H9 (cell line): ENCODE results near the gene CMPK2. TPM values are rescaled to one million over a fixed set of nuclear protein-coding genes. Genes with fewer than 3 reads are reported as not detected.

Experiments used
- DNase-seq: peaks from one replicate; pipeline ENCODE4 v3.0.0-alpha.2; 2017
- H2AFZ ChIP-seq: one replicate; pipeline ENCODE4 v1.6.1; 2013; ENCODE audit warnings: mild to moderate bottlenecking, low read length, control low read depth, moderate library complexity
- H2AK5ac ChIP-seq: 2 replicates; pipeline ENCODE4 v1.6.1; 2013; ENCODE audit warnings: low read length, control low read depth, mixed read lengths; ENCODE audit not compliant: insufficient read length
- H2BK120ac ChIP-seq: one replicate; pipeline ENCODE4 v1.6.1; 2013; ENCODE audit warnings: low read depth, mild to moderate bottlenecking, low read length, control low read depth, inconsistent platforms; ENCODE audit not compliant: poor library complexity, severe bottlenecking
- H2BK12ac ChIP-seq: 2 replicates; pipeline ENCODE4 v1.6.1; 2013; ENCODE audit warnings: low read length, control low read depth, mixed read lengths, low read depth; ENCODE audit not compliant: insufficient read length
- H2BK15ac ChIP-seq: 2 replicates; pipeline ENCODE4 v1.6.1; 2013; ENCODE audit warnings: low read depth, low read length, control low read depth
- H2BK20ac ChIP-seq: one replicate; pipeline ENCODE4 v1.6.1; 2013; ENCODE audit warnings: low read depth, mild to moderate bottlenecking, low read length, control low read depth, inconsistent platforms; ENCODE audit not compliant: poor library complexity, severe bottlenecking
- H2BK5ac ChIP-seq: 2 replicates; pipeline ENCODE4 v1.6.1; 2013; ENCODE audit warnings: low read length, control low read depth, mixed read lengths; ENCODE audit not compliant: insufficient read length
- H3K14ac ChIP-seq: 2 replicates; pipeline ENCODE4 v1.6.1; 2013; ENCODE audit warnings: low read length, control low read depth; ENCODE audit not compliant: insufficient read depth
- H3K18ac ChIP-seq: 2 replicates; pipeline ENCODE4 v1.6.1; 2013; ENCODE audit warnings: low read depth, mild to moderate bottlenecking, mixed read lengths, low read length, control low read depth; ENCODE audit not compliant: insufficient read length
- H3K23ac ChIP-seq: 2 replicates; pipeline ENCODE4 v1.6.1; 2013; ENCODE audit warnings: low read length, control low read depth, mixed read lengths, low read depth; ENCODE audit not compliant: insufficient read length
- H3K23me2 ChIP-seq: 2 replicates; pipeline ENCODE4 v1.6.1; 2013; ENCODE audit warnings: low read depth, mild to moderate bottlenecking, mixed read lengths, low read length, control low read depth; ENCODE audit not compliant: insufficient read length, poor library complexity, severe bottlenecking
- H3K27ac ChIP-seq: 2 replicates; pipeline ENCODE4 v1.5.1; 2013; ENCODE audit warnings: low read length, control low read depth, mixed read lengths, low read depth; ENCODE audit not compliant: insufficient read length
- H3K27me3 ChIP-seq: 2 replicates; pipeline ENCODE4 v1.6.1; 2013; ENCODE audit warnings: low read length, control low read depth, inconsistent platforms; ENCODE audit not compliant: insufficient read depth
- H3K4ac ChIP-seq: 2 replicates; pipeline ENCODE4 v1.6.1; 2013; ENCODE audit warnings: low read depth, mild to moderate bottlenecking, control low read depth, inconsistent platforms, low read length, moderate library complexity
- H3K4me1 ChIP-seq: 2 replicates; pipeline ENCODE4 v1.6.1; 2013; ENCODE audit warnings: low read length, control low read depth, inconsistent platforms; ENCODE audit not compliant: insufficient read depth
- H3K4me2 ChIP-seq: 2 replicates; pipeline ENCODE4 v1.6.1; 2013; ENCODE audit warnings: low read length, control low read depth, mixed read lengths; ENCODE audit not compliant: insufficient read length, insufficient read depth
- H3K56ac ChIP-seq: 2 replicates; pipeline ENCODE4 v1.6.1; 2013; ENCODE audit warnings: low read depth, mild to moderate bottlenecking, mixed read lengths, low read length, control low read depth; ENCODE audit not compliant: insufficient read length
- H3K79me1 ChIP-seq: 2 replicates; pipeline ENCODE4 v1.6.1; 2013; ENCODE audit warnings: low read depth, mild to moderate bottlenecking, moderate library complexity, low read length, control low read depth, inconsistent platforms; ENCODE audit not compliant: insufficient read depth, poor library complexity, severe bottlenecking
- H3K79me2 ChIP-seq: 2 replicates; pipeline ENCODE4 v1.6.1; 2013; ENCODE audit warnings: low read length, control low read depth, inconsistent platforms; ENCODE audit not compliant: insufficient read depth
- H3K9ac ChIP-seq: 2 replicates; pipeline ENCODE4 v1.6.1; 2013; ENCODE audit warnings: low read length, control low read depth, mixed read lengths; ENCODE audit not compliant: insufficient read length; ENCODE audit errors: extremely low read depth
- H3K9me3 ChIP-seq: one replicate; pipeline ENCODE4 v1.6.1; 2013; ENCODE audit warnings: low read depth, low read length, inconsistent platforms; ENCODE audit not compliant: control insufficient read depth
- H3T11ph ChIP-seq: one replicate; pipeline ENCODE4 v1.6.1; 2013; ENCODE audit warnings: mild to moderate bottlenecking, low read length, control low read depth, inconsistent platforms
- H4K20me1 ChIP-seq: one replicate; pipeline ENCODE4 v1.6.1; 2013; ENCODE audit not compliant: control insufficient read depth, insufficient read length, insufficient read depth
- H4K5ac ChIP-seq: 2 replicates; pipeline ENCODE4 v1.6.1; 2013; ENCODE audit warnings: low read depth, mild to moderate bottlenecking, mixed read lengths, low read length, control low read depth; ENCODE audit not compliant: insufficient read length
- H4K8ac ChIP-seq: replicated peaks from 2 replicates; pipeline ENCODE4 v1.6.1; 2013; ENCODE audit warnings: low read length, control low read depth, mixed read lengths, low read depth; ENCODE audit not compliant: insufficient read length
- H4K91ac ChIP-seq: 2 replicates; pipeline ENCODE4 v1.6.1; 2013; ENCODE audit warnings: low read depth, mild to moderate bottlenecking, moderate library complexity, mixed read lengths, low read length, control low read depth; ENCODE audit not compliant: insufficient read length
- H3K27ac Mint-ChIP-seq, 3 experiments: 2 replicates in 2 of 3; 3 replicates in 1 of 3; pipeline ENCODE4 v1.8.0; 2020 to 2021; ENCODE audit warnings: mixed read lengths in 3 of 3, mild to moderate bottlenecking in 1 of 3, moderate library complexity in 1 of 3
- H3K27me3 Mint-ChIP-seq: 2 replicates; pipeline ENCODE4 v1.8.0; 2021; ENCODE audit warnings: low read depth, mild to moderate bottlenecking, moderate library complexity, mixed read lengths
- H3K36me3 Mint-ChIP-seq, 3 experiments: 2 replicates in 2 of 3; 3 replicates in 1 of 3; pipeline ENCODE4 v1.8.0; 2020 to 2021; ENCODE audit warnings: low read depth in 3 of 3, mixed read lengths in 3 of 3; ENCODE audit not compliant: insufficient read depth in 1 of 3
- H3K4me1 Mint-ChIP-seq, 2 experiments: 2 replicates each; pipeline ENCODE4 v1.8.0; 2020; ENCODE audit warnings: mixed read lengths in 2 of 2
- H3K4me3 Mint-ChIP-seq, 2 experiments: 2 replicates in 1 of 2; 3 replicates in 1 of 2; pipeline ENCODE4 v1.8.0; 2020 to 2021; ENCODE audit warnings: mild to moderate bottlenecking in 2 of 2, mixed read lengths in 2 of 2, moderate library complexity in 1 of 2
- H3K9me3 Mint-ChIP-seq, 2 experiments: 2 replicates in 1 of 2; 3 replicates in 1 of 2; pipeline ENCODE4 v1.8.0; 2020; ENCODE audit warnings: mild to moderate bottlenecking in 2 of 2, mixed read lengths in 2 of 2, moderate library complexity in 1 of 2
- CTCF ChIP-seq: fragments of 200-600 bp; sonication (generic); conservative IDR thresholded peaks from 3 replicates; pipeline ENCODE4 v1.8.0; 2021; ENCODE audit warnings: antibody characterized with exemption, mild to moderate bottlenecking
- WGBS: extraction: QIAGEN DNeasy Blood & Tissue Kit; methylation state at CpG from one replicate; pipeline ENCODE4 v1.1.7; 2013; ENCODE audit warnings: missing lambda C conversion rate, low lambda C conversion rate, mixed read lengths; ENCODE audit not compliant: insufficient read length; ENCODE audit errors: extremely low coverage; 5-methylcytosine and 5-hydroxymethylcytosine counted together
- total RNA-seq: library from RNA; stranded (reverse); gene quantifications from 2 replicates; pipeline ENCODE4 v1.2.1, GENCODE V29; 2021

CMPK2 gene
- total RNA-seq, 1 experiment from 2014 or later, result 0.90 TPM

DNA sequence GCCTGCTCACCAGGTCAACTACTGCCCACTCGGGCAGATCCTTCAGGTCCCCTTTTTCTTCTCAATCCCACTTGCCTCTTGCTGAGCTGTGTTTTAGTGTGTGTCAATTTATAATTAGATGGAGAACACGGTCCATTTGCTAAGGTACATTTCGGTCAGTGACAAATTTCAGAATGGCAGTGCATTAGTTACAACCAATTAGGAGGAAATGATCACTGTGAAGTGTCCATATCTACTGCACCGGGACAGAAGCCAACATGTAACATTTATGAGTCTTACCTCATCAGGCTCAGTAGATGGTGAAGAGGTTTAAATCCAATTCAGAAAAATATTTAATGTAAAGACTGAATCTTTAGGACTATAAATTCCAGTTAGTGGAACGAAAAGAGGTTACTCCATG is 47.7 kb downstream of the CMPK2 start:
- Mint-ChIP-seq H3K27me3 (peaks cover 41% of the 10 kb centered on the region), H3K27ac (no peak overlapping the region), H3K4me3 (no peak overlapping the region), H3K9me3 (peaks cover 4 to 7% of the 10 kb centered on the region in 2 experiments; a peak in 3 of 5 replicates), H3K4me1 (peaks cover 6 to 8% of the 10 kb centered on the region in 2 experiments; a peak in 3 of 4 replicates), H3K36me3 (peaks cover 0 to 8% (median 3%) of the 10 kb centered on the region in 3 experiments; a peak in 3 of 7 replicates)
- no peak overlapping the region for H4K91ac ChIP-seq
- H2BK120ac ChIP-seq, result no peak overlapping the region
- no peak overlapping the region for H3K14ac ChIP-seq
- no peak for DNase-seq
- H3K9me3 ChIP-seq, result no peaks in the 10 kb centered on the region
- H3K79me1 ChIP-seq, result no peaks in the 10 kb centered on the region
- H4K20me1 ChIP-seq, result no peaks in the 10 kb centered on the region
- no peak overlapping the region for H2BK5ac ChIP-seq
- H2BK12ac ChIP-seq, result no peak overlapping the region
- no peak overlapping the region for H3K9ac ChIP-seq
- no peak overlapping the region for H2AFZ ChIP-seq
- no peak overlapping the region for H2AK5ac ChIP-seq
- no peaks in the 10 kb centered on the region for H3K79me2 ChIP-seq
- H3K27me3 ChIP-seq, result no peaks in the 10 kb centered on the region
- H4K5ac ChIP-seq, result no peak overlapping the region
- no peak overlapping the region for H3K23ac ChIP-seq
- no peak overlapping the region for H3T11ph ChIP-seq
- no peak overlapping the region for H3K56ac ChIP-seq
- H3K18ac ChIP-seq, result no peak overlapping the region
- no peak for TF ChIP-seq CTCF
- no peak overlapping the region for H2BK20ac ChIP-seq
- no peaks in the 10 kb centered on the region for H3K4me1 ChIP-seq
- H3K4me2 ChIP-seq, result no peak overlapping the region
- H2BK15ac ChIP-seq, result no peak overlapping the region
- no peaks in the 10 kb centered on the region for H3K23me2 ChIP-seq
- no peak overlapping the region for H3K4ac ChIP-seq
- WGBS, result no CpG with 5 or more reads among the region's 5 CpGs
- no peak overlapping the region for H4K8ac ChIP-seq
- no peak overlapping the region for H3K27ac ChIP-seq
